ENCODE measurements around the gene KCTD17. TPM values are rescaled to one million over a fixed set of nuclear protein-coding genes. Genes with fewer than 3 reads are reported as not detected.

Gene KCTD17
- polyA plus RNA-seq, 2 of the 4 experiments (the other 2 are of a cell fraction) = 18.7 to 37.1 TPM

DNA sequence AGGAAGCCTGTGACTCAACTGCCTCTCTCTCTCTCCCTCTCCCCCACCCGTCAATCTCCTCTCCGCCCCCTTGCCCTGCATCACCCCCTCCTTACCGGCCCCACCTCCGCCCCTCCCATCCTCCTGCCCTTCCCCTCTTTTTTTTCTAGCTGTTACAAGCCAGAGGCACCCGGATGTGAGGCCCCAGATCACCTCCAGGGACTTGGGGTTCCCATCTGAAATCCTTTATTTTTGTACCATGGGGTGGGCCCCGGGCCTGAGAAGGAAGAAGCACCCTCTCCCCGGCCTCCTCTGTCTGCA lies 10.8 kb downstream of the KCTD17 start (continued):
- TF ChIP-seq, protein P1, sequence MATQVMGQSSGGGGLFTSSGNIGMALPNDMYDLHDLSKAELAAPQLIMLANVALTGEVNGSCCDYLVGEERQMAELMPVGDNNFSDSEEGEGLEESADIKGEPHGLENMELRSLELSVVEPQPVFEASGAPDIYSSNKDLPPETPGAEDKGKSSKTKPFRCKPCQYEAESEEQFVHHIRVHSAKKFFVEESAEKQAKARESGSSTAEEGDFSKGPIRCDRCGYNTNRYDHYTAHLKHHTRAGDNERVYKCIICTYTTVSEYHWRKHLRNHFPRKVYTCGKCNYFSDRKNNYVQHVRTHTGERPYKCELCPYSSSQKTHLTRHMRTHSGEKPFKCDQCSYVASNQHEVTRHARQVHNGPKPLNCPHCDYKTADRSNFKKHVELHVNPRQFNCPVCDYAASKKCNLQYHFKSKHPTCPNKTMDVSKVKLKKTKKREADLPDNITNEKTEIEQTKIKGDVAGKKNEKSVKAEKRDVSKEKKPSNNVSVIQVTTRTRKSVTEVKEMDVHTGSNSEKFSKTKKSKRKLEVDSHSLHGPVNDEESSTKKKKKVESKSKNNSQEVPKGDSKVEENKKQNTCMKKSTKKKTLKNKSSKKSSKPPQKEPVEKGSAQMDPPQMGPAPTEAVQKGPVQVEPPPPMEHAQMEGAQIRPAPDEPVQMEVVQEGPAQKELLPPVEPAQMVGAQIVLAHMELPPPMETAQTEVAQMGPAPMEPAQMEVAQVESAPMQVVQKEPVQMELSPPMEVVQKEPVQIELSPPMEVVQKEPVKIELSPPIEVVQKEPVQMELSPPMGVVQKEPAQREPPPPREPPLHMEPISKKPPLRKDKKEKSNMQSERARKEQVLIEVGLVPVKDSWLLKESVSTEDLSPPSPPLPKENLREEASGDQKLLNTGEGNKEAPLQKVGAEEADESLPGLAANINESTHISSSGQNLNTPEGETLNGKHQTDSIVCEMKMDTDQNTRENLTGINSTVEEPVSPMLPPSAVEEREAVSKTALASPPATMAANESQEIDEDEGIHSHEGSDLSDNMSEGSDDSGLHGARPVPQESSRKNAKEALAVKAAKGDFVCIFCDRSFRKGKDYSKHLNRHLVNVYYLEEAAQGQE (IDR thresholded peaks at IDR 0.05) = no peak
- TF ChIP-seq JUN (IDR thresholded peaks at IDR 0.05) (no peak), POLR2AphosphoS2 (conservative IDR thresholded peaks at IDR 0.05; ENCODE audit: low read length) (no peak), PHF8 (IDR thresholded peaks at IDR 0.05; ENCODE audit: borderline replicate concordance, low read depth) (no peak)

DNA sequence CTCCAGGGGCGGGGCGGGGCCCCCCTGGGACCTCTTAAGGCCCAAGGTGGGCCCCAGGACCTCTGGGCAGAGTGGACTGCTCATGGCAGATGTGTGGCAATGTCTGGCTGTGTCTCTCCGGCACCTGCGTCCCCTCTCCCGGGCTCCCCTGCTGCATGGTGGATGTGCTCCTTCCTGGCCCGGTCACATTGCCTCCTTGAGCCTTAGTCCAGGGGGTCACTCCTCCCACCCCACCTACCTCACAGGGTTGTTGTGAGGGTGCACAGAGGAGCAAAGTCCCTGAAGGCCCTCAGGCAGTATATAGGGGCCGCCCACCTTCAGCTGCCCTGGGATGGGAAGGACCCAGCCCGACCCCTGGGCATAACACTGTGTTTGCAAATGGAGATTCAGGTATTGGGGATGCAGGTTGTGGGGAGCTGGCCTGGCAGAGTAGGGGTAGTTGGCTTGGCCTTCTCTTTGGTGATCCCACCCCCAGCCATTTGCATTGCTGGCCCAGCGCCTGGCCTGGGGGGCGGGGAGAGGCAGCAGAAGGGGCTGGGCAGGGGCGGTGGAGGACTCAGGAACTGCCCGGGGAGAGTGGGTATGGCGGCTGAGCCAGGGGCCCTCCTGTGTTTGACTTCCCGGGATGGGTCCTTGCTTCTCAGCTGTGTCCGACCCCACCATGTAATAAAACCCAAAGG lies 11.3 kb downstream of the KCTD17 start:
- ATAC-seq (no peak), FAIRE-seq (no peak), DNase-seq (ENCODE audit: low read depth in 1 of 2, low spot score in 1 of 2) (no peak)
- Histone ChIP-seq H3K4me1 (no peaks in the 10 kb centered on the region), H3K27ac (no peak overlapping the region), H3K9me3 (no peaks in the 10 kb centered on the region), H3K4me3 (no peak overlapping the region), H3K4me2 (no peak overlapping the region)
- POLR2A ChIA-PET = no interaction called here
- CTCF ChIA-PET = no interaction called here
- WGBS (ENCODE audit: missing lambda C conversion rate) = 86% methylated on average over 8 of the region's 15 CpGs
- TF ChIP-seq CBX2 (IDR thresholded peaks at IDR 0.05; ENCODE audit: borderline replicate concordance, low read depth) = no peak
- TF ChIP-seq HDAC2 (IDR thresholded peaks at IDR 0.05) = no peak
- TF ChIP-seq MYC (IDR thresholded peaks at IDR 0.05; ENCODE audit: borderline replicate concordance, low read length) = no peak
- no peak for TF ChIP-seq RCOR1 (IDR thresholded peaks at IDR 0.05; ENCODE audit: low read depth, low read length)
- no peak for TF ChIP-seq HOXA7 (CRISPR knock-in tag; IDR thresholded peaks at IDR 0.05)
- TF ChIP-seq POLR2AphosphoS2 (conservative IDR thresholded peaks at IDR 0.05; ENCODE audit: low read length) = no peak
- TF ChIP-seq, protein P2, sequence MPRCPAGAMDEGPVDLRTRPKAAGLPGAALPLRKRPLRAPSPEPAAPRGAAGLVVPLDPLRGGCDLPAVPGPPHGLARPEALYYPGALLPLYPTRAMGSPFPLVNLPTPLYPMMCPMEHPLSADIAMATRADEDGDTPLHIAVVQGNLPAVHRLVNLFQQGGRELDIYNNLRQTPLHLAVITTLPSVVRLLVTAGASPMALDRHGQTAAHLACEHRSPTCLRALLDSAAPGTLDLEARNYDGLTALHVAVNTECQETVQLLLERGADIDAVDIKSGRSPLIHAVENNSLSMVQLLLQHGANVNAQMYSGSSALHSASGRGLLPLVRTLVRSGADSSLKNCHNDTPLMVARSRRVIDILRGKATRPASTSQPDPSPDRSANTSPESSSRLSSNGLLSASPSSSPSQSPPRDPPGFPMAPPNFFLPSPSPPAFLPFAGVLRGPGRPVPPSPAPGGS (IDR thresholded peaks at IDR 0.05) = no peak
- no peak for TF ChIP-seq CBX8 (IDR thresholded peaks at IDR 0.05)
- TF ChIP-seq CHD4 (IDR thresholded peaks at IDR 0.05; ENCODE audit: borderline replicate concordance) = no peak
- no peak for TF ChIP-seq MAFK (IDR thresholded peaks at IDR 0.05; ENCODE audit: partially characterized antibody)
- no peak for TF ChIP-seq MAZ (IDR thresholded peaks at IDR 0.05; ENCODE audit: borderline replicate concordance, low read depth, low read length)
- TF ChIP-seq NFE2L2 (conservative IDR thresholded peaks at IDR 0.05; ENCODE audit: low read length) = no peak

DNA sequence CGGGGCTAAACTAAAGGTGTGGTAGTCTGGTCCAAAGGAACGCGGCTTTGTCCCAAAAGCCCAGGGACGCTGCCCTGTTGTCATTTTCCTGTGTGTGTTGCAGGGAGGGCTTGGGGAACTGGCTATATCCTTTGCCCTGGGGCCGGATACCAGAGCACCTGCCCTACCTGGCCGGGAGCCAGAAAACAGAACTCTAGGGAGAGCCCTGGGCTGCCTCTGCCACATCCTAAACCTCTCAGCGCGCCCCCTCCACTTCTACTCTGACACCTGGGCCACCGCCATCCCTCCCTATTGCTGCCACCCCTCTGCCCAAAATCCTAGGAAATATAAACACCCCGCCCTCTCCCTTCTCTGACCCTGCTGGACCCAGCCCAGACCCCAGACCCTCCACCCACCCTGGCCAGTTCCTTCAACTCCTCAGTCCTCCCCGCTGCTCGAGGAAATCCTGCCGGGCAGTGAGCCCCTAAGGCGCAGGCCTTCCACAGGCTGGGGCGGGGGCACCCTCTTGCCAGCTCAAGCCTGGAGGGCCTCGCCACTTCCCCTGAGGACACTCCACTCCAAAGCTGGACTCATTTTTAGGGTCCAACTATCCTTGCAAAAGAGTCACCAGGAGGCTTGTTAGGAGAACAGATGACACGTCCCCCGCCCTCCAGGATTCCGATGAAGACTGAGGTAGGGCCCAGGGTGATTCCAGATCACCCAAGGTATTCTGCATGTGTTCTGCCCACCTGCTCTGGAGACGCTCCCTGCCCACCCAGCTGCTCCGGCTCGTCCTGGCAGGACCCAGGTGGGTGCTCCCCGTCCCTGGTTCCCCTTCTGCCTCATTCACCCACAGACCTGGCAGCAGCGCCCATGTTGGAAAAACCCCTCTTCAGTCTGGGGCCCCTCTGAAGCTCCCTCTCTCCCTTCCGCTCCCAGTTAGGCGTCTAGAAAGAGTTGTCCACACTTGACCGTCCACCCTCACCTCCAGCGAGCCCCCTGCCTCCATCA lies 12.2 kb downstream of the KCTD17 start:
- no peak for DNase-seq (ENCODE audit: low read depth in 1 of 2, low spot score in 1 of 2)
- no peaks in the 10 kb centered on the region for H3K9me3 ChIP-seq
- H3K27ac ChIP-seq = no peak overlapping the region
- WGBS (ENCODE audit: missing lambda C conversion rate) = 93% methylated on average over 16 of the region's 28 CpGs
- H3K4me3 ChIP-seq = no peak overlapping the region
- POLR2A ChIA-PET = no interaction called here
- ATAC-seq = no peak
- H3K4me2 ChIP-seq = no peak overlapping the region
- no peak for FAIRE-seq
- H3K4me1 ChIP-seq = no peaks in the 10 kb centered on the region
- CTCF ChIA-PET = interaction anchor here (0.8 to 1.1 kb wide), 2 partner anchors 15 to 20 kb away, joined by 3 to 4 read pairs; no protein-coding TSS in a partner anchor
- TF ChIP-seq GATA3 (IDR thresholded peaks at IDR 0.05; ENCODE audit: borderline replicate concordance) (no peak), NPAS2 (CRISPR knock-in tag; IDR thresholded peaks at IDR 0.05; ENCODE audit: borderline replicate concordance) (no peak), NFE2L2 (conservative IDR thresholded peaks at IDR 0.05; ENCODE audit: low read length) (no peak), ZNF302 (CRISPR knock-in tag; IDR thresholded peaks at IDR 0.05) (no peak), CBX2 (IDR thresholded peaks at IDR 0.05; ENCODE audit: borderline replicate concordance, low read depth) (no peak), POLR2A (IDR thresholded peaks at IDR 0.05; ENCODE audit: low read length) (no peak), FOSL2 (IDR thresholded peaks at IDR 0.05) (no peak), FOSL2 (CRISPR knock-in tag; IDR thresholded peaks at IDR 0.05) (no peak), TP53 (CRISPR knock-in tag; IDR thresholded peaks at IDR 0.05) (no peak), CEBPB (IDR thresholded peaks at IDR 0.05) (no peak)
- TF ChIP-seq, protein P3, sequence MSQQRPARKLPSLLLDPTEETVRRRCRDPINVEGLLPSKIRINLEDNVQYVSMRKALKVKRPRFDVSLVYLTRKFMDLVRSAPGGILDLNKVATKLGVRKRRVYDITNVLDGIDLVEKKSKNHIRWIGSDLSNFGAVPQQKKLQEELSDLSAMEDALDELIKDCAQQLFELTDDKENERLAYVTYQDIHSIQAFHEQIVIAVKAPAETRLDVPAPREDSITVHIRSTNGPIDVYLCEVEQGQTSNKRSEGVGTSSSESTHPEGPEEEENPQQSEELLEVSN (IDR thresholded peaks at IDR 0.05; ENCODE audit: borderline replicate concordance, low read depth) = no peak
- TF ChIP-seq, protein P4, sequence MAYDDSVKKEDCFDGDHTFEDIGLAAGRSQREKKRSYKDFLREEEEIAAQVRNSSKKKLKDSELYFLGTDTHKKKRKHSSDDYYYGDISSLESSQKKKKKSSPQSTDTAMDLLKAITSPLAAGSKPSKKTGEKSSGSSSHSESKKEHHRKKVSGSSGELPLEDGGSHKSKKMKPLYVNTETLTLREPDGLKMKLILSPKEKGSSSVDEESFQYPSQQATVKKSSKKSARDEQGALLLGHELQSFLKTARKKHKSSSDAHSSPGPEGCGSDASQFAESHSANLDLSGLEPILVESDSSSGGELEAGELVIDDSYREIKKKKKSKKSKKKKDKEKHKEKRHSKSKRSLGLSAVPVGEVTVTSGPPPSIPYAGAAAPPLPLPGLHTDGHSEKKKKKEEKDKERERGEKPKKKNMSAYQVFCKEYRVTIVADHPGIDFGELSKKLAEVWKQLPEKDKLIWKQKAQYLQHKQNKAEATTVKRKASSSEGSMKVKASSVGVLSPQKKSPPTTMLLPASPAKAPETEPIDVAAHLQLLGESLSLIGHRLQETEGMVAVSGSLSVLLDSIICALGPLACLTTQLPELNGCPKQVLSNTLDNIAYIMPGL (CRISPR knock-in tag; IDR thresholded peaks at IDR 0.05; ENCODE audit: borderline replicate concordance) = no peak
- TF ChIP-seq, protein P5, sequence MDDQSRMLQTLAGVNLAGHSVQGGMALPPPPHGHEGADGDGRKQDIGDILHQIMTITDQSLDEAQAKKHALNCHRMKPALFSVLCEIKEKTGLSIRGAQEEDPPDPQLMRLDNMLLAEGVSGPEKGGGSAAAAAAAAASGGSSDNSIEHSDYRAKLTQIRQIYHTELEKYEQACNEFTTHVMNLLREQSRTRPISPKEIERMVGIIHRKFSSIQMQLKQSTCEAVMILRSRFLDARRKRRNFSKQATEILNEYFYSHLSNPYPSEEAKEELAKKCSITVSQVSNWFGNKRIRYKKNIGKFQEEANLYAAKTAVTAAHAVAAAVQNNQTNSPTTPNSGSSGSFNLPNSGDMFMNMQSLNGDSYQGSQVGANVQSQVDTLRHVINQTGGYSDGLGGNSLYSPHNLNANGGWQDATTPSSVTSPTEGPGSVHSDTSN (IDR thresholded peaks at IDR 0.05) = no peak

Data from A549 (cell line).